Activated gamma-delta T cell (primary cell): ENCODE data around the gene GBX1.

Experiments
- DNase-seq: peaks from one replicate; lab custom pipeline; 2025; lab: John Stamatoyannopoulos, UW

The GBX1 gene

DNA sequence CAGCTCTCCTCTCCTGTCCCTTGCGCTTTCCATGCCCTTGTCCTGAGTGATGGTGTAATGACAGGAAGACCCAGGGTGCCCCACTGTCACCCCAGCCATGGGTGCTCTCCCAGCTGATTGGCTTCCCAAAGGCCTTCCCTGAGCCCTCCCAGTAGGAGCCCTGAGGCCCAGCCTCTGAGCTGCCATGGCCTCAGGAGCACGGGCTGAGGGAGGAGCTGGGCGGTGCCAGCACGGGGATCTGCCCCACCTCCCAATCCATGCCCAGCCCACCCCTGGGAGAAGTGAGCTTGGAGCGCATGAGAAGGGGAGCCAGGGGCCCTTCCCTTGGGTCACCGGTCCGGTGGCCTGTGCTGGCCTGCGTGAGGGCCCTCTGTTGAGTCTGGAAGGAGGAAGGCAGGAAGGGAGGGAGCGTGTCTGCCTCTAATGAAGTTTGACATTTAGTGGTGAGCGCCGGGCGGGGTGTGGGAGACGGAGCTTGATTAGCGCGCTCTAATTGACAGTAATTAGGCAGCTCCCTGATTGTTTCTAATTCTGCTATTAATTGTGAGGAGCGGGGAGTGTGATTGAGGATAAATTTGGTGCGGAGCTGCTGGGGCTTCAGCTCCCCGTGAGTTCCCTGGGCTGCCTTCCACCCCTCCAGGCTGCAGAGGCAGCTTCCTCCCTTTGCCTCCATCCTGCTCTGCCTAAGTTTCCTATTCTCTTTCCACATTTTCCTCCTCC, 28.3 kb downstream of the GBX1 start:
- no peak for DNase-seq

DNA sequence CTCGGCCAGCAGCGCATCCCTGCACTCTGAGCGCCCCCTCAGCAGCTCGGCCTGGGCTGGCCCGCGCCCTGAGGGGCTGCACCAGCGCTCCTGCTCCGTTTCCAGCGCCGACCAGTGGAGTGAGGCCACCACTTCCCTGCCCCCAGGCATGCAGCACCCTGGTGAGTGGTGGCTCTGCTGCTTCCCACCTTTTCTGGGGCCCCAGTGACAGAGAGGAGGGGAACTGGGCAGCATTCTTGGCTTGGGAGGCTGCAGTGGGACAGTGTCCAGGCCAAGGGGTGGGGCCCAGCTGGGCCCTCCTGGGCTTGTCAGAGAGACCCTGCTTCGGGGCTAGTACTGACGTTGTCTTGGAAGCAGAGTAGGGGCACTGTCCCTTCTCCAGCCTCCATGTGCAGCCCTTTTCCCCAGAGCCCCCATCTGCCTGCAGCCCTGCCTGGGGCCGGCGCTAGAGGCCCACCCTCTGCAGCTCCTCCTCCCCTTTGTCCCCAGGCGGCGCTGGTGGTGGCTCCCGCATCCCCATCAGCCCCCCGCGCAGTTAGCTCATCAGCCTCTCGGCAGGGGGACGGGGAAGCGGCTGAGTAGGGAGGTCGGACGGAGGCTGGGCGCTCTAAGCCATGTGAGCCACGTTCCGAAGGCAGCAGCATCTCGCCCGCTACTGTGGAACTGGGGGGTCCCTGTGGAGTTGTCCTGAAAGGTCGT, 29.2 kb downstream of the GBX1 start:
- no peak for DNase-seq

- DNase-seq, result no peak
Observed at GRCh38 chr7:151137791-151138152, 29.7 kb downstream of the GBX1 start.

GRCh38 chr7:151137076-151137675, 30.3 kb downstream of the GBX1 start:
- no peak for DNase-seq

DNA sequence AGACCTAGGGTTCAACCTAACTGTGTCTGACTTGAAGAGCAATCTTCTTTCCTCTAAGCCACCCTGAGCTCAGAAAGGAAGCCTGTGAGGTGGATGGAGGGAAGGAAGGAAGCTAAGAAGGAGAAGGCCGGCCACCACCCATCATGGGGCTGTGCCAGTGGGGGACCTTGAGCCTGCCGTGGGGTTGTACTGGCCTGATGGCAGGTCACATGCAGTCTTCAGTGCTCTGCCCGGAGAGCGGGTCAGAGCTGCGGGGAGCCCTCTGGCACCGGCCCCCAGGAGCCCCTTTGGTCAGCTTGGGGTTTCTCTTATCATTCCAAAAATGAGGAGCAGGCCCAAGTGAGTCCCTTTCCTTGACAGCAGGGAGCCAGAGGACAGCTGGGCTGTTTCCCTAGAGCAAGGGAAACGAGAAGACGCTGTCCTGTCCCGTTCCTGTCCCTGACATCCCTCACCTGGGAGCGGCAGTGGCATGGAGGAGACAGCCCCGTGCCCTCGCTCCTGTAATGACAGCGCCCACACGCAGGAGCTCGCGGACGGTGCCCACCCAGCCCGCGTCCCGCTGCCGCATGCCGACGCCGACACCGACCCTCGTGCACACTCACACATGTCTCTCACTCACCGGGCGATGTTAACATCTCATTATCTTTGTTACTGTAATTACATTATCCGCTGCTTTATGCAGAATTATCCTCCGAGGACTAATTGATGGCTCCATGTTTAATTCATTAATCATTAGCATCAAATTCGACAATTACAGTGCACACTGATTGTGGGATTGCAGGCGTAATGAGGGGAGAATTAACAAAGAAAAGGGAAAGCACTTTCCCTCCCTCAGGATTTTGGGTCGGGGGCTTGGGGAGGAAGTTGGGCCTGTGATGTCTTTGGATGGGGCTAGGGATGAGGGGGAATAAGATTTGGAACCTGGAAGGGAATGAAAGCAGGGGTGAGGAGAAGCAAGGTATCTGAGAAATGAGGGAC, 31.3 kb downstream of the GBX1 start:
- no peak for DNase-seq

DNA sequence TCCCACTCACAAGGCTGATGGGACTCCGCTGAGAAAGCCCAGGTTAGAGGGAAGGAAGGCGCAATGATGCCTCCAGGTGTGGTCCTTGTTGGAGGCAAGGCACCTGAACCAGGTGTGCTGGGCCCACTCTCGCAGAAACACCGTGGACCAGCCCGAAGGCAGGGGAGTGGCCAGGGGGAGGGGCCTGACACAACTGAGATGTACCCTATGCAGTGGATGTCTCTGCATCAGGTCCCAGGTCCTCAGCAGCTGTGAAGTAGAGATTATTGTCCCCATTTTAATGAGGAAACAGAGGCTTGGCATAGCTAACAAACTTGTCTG, 32.0 kb downstream of the GBX1 start:
- DNase-seq, result no peak

- no peak for DNase-seq
Observed at GRCh38 chr7:151134743-151135524, 32.6 kb downstream of the GBX1 start.

DNA sequence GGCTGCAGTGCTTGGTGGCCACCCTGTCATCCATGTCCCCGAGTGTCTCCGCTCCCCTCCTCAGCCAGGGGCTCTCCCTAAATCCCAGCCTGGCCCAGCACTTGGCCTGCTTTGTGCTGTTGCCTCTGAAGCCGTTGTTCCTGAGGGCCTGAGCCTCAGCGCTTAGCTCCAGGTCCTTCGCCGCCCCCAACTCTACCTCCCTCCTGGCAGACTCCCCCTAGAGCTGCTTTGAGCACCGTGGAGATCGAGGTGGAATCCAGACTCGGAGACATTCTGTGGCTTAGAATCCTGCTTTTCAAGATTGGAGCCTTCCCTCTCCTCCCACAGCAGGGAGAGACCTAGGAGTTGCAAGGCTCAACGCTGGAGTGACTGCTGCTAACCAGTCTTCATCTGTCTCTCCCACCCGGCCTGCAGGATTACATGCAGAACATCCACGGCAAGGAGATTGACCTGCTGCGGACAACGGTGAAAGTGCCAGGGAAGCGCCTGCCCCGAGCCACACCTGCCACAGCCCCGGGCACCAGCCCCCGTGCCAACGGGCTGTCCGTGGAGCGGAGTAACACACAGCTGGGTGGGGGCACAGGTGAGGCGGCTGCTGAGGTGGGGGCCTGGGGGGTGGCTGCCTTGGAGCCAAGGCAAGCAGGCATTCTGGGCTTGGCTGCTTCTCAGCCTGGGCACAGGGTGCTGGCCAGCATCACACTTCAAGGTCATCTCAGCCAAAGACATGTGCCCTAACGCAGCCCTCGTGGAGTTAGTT, 33.3 kb downstream of the GBX1 start:
- no peak for DNase-seq

- DNase-seq, result no peak
Observed at GRCh38 chr7:151133266-151133985, 34.1 kb downstream of the GBX1 start.

DNA sequence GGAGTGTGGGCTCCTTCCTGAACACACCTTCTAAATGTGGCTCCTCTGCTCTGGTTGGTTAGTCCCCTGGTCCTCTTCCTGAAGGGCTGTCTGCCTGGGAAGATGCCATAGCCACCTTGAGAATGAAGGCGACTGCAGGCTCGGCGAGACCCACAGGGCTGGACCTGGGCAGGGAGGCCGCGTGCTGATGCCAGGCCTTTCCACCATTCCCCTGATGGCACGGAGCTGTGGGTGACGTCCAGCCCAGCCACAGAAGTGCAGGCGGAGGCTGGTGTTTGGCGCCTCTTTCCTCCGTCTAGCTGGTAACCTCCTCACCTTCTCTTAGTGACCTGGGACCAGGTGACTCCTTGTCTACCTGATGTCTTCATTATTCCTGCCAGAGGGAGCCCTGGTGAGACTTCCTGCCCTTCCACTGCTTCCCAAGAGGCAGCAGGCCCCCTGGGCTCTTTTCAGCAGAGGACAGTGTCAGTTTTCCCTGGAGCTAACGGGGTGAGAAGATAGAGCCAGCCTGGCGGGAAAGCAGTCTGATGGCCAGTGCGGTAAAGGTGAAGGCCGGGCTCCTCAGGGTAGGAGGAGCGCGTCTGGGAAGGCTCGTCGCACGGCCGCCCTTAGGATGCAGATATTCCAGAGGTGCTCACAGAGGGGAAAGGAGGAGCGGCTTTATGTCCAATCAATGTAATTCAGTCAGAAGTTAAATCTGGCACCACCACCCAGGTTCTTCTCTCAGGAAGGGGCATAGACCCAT, 34.9 kb downstream of the GBX1 start:
- DNase-seq, result no peak

DNA sequence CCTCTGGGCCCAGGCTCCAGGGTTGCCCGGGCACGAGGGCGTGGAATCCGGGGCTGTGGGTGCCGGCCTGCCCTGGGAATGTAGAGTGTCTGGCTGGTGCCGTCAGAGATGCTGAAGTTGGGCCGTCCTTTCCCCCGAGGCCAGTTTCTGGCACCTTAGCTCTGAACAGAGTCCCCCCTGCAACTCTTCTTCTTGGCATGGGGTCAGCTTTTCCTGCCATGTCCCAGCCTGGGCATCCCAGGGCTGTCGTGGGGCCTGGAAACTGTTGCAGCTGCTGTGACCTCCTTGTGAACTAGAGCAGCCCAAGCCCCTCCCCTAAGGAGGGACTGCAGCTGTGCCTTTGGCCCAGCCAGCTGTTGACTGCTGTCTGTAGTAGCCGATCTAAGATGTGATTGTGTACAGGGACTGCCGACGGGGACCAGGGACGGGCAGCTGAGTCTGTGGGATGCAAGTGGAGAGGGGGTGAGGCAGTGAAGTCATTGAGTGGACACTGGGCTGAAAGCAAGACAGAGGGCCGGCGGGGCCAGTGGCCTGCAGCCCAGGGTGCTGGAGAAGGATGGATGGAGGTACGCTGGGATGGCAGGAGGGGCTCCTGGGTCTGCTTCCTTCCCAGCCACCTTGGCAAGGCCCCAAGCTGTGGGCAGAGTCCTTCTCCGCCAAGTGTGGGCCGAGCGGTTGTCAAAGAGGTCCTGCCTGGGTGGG, 35.8 kb downstream of the GBX1 start:
- DNase-seq, result no peak

DNA sequence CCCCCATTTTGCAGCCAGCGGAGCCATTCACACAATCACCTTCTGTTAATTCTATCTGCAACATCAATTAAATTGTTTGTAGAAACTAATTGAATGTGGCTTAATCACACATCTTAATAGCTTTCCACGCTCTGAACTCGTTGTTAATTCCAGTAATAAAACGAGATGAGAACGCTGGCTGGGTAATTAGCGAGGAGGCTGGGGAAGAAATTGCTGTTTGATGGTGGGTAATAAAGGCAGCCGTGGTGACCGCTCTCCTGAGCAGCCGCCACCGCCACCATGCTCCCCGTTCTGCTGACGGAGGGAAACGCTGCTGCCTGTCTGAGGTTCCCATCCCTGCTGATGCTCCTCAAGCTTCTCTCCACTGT, 36.3 kb downstream of the GBX1 start:
- DNase-seq, result no peak

DNA sequence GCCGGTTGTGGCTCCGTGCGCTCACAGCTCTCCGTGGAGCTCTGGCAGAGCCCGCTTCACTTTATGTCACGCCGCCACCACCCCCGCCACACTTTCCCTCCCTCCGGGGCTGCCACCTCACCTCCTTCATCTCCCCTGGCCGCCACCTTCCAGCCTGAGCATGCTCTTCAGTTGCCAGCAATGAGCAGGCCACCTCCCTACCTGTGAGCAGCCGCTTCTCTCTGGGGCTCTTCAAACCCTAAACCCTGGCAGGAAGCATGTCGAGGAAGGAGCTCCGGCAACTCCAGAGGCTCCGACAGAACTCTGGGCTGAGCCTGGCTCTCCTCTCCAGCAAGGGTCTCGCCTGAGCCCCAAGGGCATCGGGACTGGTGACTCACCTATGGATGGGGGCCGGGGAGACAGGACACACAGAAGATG, 36.7 kb downstream of the GBX1 start:
- no peak for DNase-seq

GRCh38 chr7:151129960-151130591, 37.4 kb downstream of the GBX1 start:
- DNase-seq, result no peak

GRCh38 chr7:151129117-151129959, 38.2 kb downstream of the GBX1 start:
- no peak for DNase-seq

DNA sequence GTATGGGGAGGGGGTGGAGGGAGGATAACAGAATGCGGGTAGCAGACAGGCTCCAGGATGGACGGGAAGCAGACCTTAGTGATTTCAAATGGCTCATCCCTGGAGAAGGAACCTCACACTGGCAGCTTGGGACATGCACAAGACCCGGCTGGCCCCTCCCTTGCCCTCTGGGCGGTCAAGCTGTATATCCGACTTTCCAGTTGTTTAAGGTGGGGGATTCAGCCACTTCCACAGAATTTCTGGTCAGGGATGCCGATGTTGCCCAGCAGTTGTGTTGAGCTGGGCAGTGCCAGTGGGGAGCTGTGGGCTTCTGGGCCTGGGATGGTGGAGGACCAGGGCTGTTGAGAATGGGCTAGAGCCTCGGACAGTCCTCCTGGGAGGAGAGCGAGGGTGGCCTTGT, 38.8 kb downstream of the GBX1 start:
- no peak for DNase-seq

DNA sequence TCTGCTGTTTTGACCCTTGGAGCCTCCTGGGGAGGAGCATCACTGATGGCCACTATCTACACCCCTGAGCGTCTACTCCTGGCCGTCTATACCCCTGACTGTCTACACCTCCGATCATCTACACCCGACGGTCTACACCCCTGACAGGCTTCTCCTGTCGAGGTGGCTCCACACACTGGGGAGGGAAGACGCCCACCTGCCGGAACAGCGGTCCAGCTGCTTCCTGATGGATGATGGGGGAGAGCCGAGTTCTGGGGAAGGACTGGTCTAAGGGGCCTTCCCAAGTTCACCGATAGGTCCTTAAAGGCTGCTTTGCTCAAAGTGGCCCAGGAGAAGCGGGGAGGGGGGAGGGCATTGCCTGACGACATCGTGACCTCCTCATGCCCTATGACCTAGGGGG, 39.4 kb downstream of the GBX1 start:
- DNase-seq, result no peak
